Measurements from ENCODE around the gene TPK1.

Gene TPK1

GRCh38 chr7:144523621-144524020 lies 312.2 kb downstream of the TPK1 start:
- no peak for ATAC-seq

DNA sequence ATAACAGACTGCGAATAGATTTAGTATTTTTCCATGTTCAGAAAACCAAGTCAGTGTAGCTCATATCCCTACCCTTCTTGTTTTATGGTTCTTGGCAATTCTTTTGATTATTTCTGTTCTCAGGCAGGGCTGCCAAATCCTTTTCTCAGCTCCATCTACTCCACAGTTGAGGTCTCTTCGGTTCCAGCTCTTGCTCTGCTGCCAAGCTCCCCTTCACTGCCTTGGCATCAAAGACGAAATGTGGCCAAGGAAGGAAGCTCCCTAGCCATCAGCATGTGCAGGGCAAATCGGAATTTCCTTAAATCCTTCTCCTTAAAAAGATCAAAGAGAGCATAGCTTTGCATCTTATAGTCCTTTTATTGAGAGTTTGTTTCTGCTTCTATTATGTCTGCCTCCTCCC lies 315.9 kb downstream of the TPK1 start:
- no peak for ATAC-seq

- no peak for ATAC-seq
Measured at GRCh38 chr7:144518360-144518759, 317.5 kb downstream of the TPK1 start.

GRCh38 chr7:144517749-144518148 lies 318.1 kb downstream of the TPK1 start:
- no peak for ATAC-seq

DNA sequence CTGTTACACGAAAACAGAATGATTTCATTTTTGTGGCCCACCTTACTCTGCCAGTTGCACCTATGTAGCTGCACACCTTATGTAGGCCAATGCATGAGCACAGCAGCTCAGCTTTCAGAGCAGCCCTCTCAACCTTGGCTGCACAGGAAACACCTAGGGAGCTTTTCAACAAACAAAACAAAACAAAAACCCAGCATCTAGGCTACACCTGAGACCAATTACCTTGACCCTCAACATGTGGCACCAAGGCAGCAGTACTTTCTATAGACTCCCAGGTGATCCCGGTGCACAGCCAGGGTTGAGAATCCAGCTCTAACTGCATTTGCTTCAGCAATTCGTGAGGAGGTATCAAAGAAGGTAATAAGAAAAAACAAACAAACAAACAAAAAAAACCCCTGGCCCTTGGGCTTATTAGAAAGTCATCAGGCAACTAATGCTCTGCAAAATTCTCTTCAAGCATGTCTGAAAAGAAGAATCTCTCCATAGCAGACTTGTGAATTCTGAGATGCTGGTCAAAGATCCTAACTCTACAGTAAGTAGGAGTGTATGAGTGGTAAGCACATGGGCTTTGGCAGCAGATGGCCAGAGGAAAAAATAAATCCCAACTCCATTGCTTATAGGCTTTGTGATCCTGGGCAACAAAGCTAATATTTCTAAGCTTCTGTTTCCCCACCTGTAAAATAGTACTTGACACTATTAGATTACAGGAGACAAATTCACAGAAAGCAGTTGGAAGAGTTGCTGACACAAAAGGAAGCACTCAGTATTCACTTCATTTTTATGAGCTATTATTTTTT lies 318.9 kb downstream of the TPK1 start:
- no peak for ATAC-seq

DNA sequence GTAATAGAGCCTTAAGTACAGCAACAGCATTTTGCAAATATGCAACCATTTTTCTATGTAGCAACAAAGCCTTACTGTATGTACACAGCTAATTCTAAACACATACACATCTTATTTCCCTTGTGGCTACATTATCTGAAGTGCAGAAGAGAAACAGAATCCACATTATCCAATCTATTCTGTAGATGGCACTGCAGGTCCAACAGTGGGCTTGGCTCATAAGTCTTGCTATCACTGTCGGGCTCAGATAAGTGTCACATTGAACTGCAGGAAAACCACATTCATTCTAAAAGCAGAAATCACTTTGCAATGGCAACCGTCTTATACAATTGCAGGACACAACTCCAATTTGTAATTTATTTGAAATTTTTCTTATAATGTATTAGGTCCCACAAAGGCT lies 322.5 kb downstream of the TPK1 start:
- no peak for ATAC-seq

DNA sequence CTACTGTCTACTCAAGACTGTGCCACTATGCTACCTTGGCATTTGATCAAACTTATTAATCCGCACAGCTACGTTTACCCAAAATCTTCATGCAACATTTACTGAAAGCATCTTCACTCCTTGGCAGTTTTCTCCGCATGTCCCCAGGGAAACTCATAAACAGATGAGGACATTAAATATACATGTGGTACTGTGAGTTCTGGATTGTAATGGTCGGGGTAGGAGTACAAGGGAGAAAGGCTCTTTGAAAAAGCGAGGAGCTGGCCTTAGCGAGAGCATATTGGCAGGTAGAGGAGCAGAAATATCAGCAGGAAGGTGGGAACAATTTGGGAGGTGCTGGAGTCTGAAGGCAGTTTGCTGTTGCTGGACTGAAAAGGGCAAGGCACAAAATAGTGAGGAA lies 325.2 kb downstream of the TPK1 start:
- no peak for ATAC-seq

- no peak for ATAC-seq
Measured at GRCh38 chr7:144508702-144509101, 327.2 kb downstream of the TPK1 start.

- no peak for ATAC-seq
Measured at GRCh38 chr7:144503215-144503614, 332.6 kb downstream of the TPK1 start.

GRCh38 chr7:144500225-144500624 lies 335.6 kb downstream of the TPK1 start:
- no peak for ATAC-seq

GRCh38 chr7:144497282-144497681 lies 338.6 kb downstream of the TPK1 start:
- ATAC-seq = no peak

GRCh38 chr7:144494355-144494754 lies 341.5 kb downstream of the TPK1 start:
- no peak for ATAC-seq

DNA sequence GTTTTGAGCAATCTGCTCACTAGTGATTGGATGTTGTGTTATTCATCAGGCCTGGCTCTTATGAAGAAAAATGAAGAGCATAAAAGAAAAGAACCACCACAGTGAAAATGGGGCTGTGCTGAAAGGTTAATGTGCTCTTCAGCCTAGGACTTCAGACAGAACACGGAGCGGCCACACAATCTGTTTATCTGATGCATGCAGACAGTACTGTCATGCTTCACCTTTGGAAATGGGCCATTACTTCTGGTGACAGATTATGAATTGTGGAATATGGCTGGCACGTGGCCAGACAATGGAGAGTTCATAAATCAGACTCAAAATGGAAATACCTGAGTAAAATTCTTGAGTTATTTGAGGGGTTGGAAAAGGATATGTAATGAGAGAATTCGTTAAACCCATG lies 346.3 kb downstream of the TPK1 start:
- ATAC-seq = no peak

DNA sequence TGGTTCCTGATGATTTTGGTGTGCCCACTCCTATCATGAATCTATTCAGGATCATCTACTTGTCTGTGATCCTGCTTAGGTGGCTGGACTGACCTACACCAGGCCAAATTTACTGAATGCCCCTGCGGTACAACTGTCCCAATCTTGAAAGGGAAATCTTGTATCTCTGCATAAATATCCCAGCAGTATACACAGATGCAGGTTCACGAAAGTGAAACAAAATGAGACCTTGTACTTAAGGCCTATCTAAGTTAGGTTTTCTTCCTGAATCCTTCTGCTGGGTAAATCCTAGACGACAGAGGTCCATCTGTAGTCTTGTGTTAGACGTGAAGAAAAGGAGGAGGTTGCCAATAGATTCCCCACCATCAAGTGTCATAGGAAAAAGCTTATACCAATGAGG lies 346.9 kb downstream of the TPK1 start:
- no peak for ATAC-seq

- ATAC-seq = no peak
Measured at GRCh38 chr7:144487901-144488300, 348.0 kb downstream of the TPK1 start.

DNA sequence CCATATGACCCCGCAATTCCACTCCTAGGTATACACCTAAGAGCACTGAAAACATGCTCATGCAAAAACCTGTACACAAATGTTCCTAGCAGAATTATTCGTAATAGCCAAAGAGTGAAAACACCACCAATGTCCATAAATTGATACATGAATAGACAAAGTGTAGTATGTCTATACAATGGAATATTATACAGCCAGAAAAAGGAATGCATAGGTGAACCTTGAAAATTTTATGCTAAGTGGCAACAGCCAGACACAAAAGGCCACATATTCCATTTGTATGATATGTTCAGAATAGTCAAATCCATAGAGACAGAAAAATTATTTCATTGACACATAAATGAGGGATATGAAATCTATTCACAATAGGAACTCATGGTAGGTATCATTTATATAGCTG lies 351.4 kb downstream of the TPK1 start:
- ATAC-seq = no peak

DNA sequence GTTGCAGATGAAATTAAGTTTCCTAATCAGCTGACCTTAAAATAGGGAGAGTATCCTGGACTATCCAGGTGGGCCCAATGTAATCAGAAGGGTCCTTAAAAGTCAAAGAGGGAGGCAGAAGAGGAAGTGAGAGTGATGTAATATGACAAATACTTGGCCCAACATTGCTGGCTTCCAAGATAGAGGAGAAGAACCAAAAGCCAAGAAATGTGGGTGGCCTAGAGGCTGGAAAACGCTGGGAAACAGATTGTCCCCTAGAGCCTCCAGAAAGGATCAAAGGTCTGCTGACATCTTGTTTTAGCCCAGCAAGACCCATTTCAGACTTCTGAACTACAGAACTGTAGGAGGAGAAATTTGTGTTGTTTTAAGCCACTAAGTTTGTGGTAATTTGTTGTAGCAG lies 352.7 kb downstream of the TPK1 start:
- no peak for ATAC-seq

DNA sequence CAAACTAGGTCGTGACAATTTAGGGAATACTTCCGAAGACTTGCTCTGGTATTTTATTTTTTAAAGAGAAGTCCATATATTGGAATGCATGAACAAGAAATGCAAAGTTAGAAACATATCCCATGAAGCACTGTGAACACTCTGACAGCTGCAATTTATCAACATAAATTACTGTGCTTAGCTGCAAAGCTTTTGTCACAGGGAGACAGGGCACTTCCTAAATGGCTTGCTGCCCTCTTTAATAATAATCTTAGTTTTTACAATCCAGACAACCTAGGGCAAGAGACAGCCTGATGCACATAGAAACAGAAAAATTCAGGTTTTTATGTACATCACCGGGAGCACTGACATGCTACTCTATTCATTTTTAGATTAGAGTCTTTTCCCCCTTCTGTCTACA lies 354.0 kb downstream of the TPK1 start:
- no peak for ATAC-seq

- ATAC-seq = no peak
Measured at GRCh38 chr7:144477348-144477747, 358.5 kb downstream of the TPK1 start.

GRCh38 chr7:144474800-144475615 lies 360.8 kb downstream of the TPK1 start:
- ATAC-seq = no peak

GRCh38 chr7:144474363-144474762 lies 361.5 kb downstream of the TPK1 start:
- ATAC-seq = no peak

DNA sequence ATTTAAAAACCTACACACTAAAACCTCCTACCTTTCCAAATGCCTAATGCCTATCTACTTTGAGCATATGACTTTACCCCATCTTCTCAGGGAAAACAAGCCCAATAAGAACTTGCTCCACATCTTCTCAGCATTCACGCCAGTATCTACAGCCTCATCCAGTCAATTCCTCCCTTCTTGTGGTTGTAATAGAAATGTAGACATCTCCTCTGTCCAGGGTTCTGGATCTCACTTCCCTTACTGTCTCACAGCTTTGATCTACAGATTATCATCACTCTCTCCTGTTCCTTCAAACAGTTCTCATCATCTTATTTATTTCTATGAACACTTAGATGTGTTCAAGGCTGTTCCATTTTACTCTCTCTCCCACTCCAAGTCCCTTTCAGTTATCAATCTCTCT lies 361.9 kb downstream of the TPK1 start:
- ATAC-seq = no peak

GRCh38 chr7:144470078-144470477 lies 365.8 kb downstream of the TPK1 start:
- ATAC-seq = no peak

- ATAC-seq = no peak
Measured at GRCh38 chr7:144468990-144469732, 366.7 kb downstream of the TPK1 start.

Data from activated CD4-positive, CD25-positive, alpha-beta regulatory T cell treated with anti-CD3 and anti-CD28 coated beads, Interleukin-2, amount 50 U/mL, for 24 hours (primary cell).